Measurements from ENCODE around the gene USP35. TPM values are rescaled to one million over a fixed set of nuclear protein-coding genes. Genes with fewer than 3 reads are reported as not detected.

USP35 gene
- polyA plus RNA-seq, 1 experiment: 6.3 TPM

DNA sequence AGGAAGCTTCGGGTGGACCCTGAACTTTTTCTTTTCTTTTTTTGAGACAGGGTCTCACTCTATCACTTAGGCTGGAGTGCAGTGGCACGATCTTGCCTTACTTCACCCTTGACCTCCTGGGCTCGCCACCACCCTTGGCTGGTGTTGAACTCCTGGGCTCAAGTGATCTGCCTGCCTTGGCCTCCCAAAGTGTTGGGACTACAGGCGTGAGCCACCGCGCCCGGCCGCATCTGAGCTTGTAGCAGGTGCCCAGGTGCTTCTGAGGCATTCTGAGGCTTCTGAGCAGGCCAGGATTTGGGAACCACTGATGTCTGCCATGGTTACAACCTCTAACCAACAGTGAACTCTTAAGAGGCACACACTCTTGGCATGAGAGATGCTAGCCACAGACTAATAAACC, 5.1 kb downstream of the USP35 start:
- peaks cover 11% of the 10 kb centered on the region for H3K36me3 ChIP-seq (ENCODE audit: control insufficient read depth, insufficient read depth, low read length)
- DNase-seq (ENCODE audit: low read depth): no peak
- no peaks in the 10 kb centered on the region for H3K27me3 ChIP-seq (ENCODE audit: control insufficient read depth, insufficient read depth, low read length)
- H3K4me3 ChIP-seq (ENCODE audit: low read depth, low read length): no peak overlapping the region
- POLR2A ChIA-PET: no interaction called here
- no peak for TF ChIP-seq CTCF (IDR thresholded peaks at IDR 0.05; ENCODE audit: insufficient read depth, low read depth, low read length)
- CTCF ChIA-PET: interaction anchor here (1.0 to 1.2 kb wide), 2 partner anchors 26 to 371 kb away, joined by 3 read pairs; no protein-coding TSS in a partner anchor

DNA sequence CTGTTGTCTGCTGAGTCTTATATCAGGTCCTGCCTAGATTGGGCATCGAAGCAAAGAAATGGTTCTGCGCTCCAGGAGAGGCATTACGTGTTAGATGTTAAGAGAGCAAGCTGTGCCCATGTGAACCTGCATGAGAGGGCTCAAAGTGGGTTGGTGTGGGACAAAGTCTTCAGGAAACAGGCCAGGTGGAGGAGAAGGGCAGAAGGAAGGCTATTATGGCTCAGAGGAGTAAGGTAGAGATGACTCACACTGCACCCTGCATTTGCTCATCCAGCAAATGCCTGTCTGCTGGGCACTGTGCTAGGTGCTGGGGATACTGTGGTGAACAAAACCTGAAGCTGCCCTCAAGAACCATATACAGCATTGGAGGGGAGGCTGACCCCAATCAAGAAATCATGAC, 5.8 kb downstream of the USP35 start:
- TF ChIP-seq CTCF (IDR thresholded peaks at IDR 0.05; ENCODE audit: insufficient read depth, low read depth, low read length): no peak
- DNase-seq (ENCODE audit: low read depth): no peak
- ChIA-PET POLR2A (no interaction called here), CTCF (interaction anchor here (1.0 kb wide), 1 partner anchor 26 kb away, joined by 3 read pairs; no protein-coding TSS in a partner anchor)
- H3K36me3 ChIP-seq (ENCODE audit: control insufficient read depth, insufficient read depth, low read length): peaks cover 14% of the 10 kb centered on the region
- no peak overlapping the region for H3K4me3 ChIP-seq (ENCODE audit: low read depth, low read length)
- no peaks in the 10 kb centered on the region for H3K27me3 ChIP-seq (ENCODE audit: control insufficient read depth, insufficient read depth, low read length)

DNA sequence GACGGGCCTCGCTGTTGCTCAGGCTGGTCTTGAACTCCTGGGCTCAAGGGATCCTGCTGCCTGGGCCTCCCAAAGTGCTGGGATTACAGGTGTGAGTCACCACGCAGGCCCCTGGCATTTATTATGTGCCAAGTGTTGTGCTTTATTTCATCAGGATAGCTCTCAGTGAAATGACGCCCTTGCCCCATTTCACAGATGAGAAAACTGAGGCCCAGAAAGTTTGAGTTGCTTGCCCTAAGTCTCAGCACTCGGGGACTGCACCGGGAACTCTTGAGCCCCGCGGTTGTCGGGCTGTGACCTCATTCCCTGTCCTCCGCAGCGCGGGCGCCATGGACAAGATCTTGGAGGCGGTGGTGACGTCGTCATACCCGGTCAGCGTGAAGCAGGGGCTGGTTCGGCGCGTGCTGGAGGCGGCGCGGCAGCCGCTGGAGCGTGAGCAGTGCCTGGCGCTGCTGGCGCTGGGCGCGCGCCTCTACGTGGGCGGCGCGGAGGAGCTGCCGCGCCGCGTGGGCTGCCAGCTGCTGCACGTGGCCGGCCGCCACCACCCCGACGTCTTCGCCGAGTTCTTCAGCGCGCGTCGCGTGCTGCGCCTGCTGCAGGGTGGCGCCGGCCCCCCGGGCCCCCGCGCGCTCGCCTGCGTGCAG, 7.3 kb downstream of the USP35 start:
- H3K27me3 ChIP-seq (ENCODE audit: control insufficient read depth, insufficient read depth, low read length): no peaks in the 10 kb centered on the region
- H3K36me3 ChIP-seq (ENCODE audit: control insufficient read depth, insufficient read depth, low read length): peaks cover 24% of the 10 kb centered on the region
- no peak overlapping the region for H3K4me3 ChIP-seq (ENCODE audit: low read depth, low read length)
- POLR2A ChIA-PET: no interaction called here
- CTCF ChIA-PET: interaction anchor here (1.7 kb wide), 1 partner anchor 28 kb away, joined by 4 read pairs; no protein-coding TSS in a partner anchor
- no peak for TF ChIP-seq CTCF (IDR thresholded peaks at IDR 0.05; ENCODE audit: insufficient read depth, low read depth, low read length)
- no peak for DNase-seq (ENCODE audit: low read depth)

- ChIA-PET CTCF (interaction anchor here (1.7 kb wide), 1 partner anchor 28 kb away, joined by 4 read pairs; no protein-coding TSS in a partner anchor), POLR2A (no interaction called here)
- no peak for TF ChIP-seq CTCF (IDR thresholded peaks at IDR 0.05; ENCODE audit: insufficient read depth, low read depth, low read length)
- Histone ChIP-seq H3K36me3 (ENCODE audit: control insufficient read depth, insufficient read depth, low read length) (peaks cover 25% of the 10 kb centered on the region), H3K4me3 (ENCODE audit: low read depth, low read length) (no peak overlapping the region), H3K27me3 (ENCODE audit: control insufficient read depth, insufficient read depth, low read length) (no peaks in the 10 kb centered on the region)
- DNase-seq (ENCODE audit: low read depth): no peak
Observed at GRCh38 chr11:78196661-78197091, 8.0 kb downstream of the USP35 start.

DNA sequence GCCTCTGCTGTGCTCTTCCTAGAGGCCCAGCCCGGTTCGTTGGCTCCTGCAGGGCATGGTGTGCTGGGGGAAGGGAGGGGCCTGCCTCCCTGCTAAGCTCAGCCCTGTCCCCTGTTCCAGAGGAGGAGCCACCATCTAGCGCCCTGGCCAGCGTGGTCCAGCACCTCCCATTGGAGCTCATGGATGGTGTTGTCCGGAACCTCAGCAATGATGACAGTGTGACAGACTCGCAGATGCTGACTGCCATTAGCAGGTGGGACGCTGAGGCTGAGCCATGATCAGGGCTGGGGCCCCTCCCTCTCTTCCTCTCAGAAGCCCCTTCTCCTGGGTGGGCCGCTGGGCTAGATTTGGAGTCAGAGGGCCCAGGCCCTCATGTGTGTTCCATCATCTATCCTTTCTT, 9.1 kb downstream of the USP35 start:
- no peak overlapping the region for H3K4me3 ChIP-seq (ENCODE audit: low read depth, low read length)
- CTCF ChIA-PET: interaction anchor here (0.6 kb wide), 1 partner anchor 1444 kb away, joined by 3 read pairs; no protein-coding TSS in a partner anchor
- no peak for TF ChIP-seq CTCF (IDR thresholded peaks at IDR 0.05; ENCODE audit: insufficient read depth, low read depth, low read length)
- no peaks in the 10 kb centered on the region for H3K27me3 ChIP-seq (ENCODE audit: control insufficient read depth, insufficient read depth, low read length)
- POLR2A ChIA-PET: no interaction called here
- no peak for DNase-seq (ENCODE audit: low read depth)
- peaks cover 25% of the 10 kb centered on the region for H3K36me3 ChIP-seq (ENCODE audit: control insufficient read depth, insufficient read depth, low read length)
